GM20000 (cell line): Measurements from ENCODE around the gene WASHC4.

Experiments
- DNase-seq: peaks from one replicate; pipeline ENCODE4 v3.0.0; 2012; ENCODE audit warnings: low spot score
- CTCF ChIP-seq: IDR thresholded peaks from 2 replicates; pipeline ENCODE4 v1.5.1; 2012; ENCODE audit warnings: mild to moderate bottlenecking, control low read depth; ENCODE audit errors: extremely low read depth, missing control alignments

The WASHC4 gene

GRCh38 chr12:105212438-105212837 lies 104.9 kb downstream of the WASHC4 start:
- no peak for TF ChIP-seq CTCF
- no peak for DNase-seq

GRCh38 chr12:105214148-105214547 lies 106.6 kb downstream of the WASHC4 start:
- no peak for DNase-seq
- no peak for TF ChIP-seq CTCF

- no peak for DNase-seq
- TF ChIP-seq CTCF = no peak
Observed at GRCh38 chr12:105214670-105215375, 107.3 kb downstream of the WASHC4 start.

GRCh38 chr12:105218434-105218833 lies 110.9 kb downstream of the WASHC4 start:
- DNase-seq = no peak
- no peak for TF ChIP-seq CTCF
